B cell (primary cell): Measurements from ENCODE around the gene POP4. TPM values are rescaled to one million over a fixed set of nuclear protein-coding genes. Genes with fewer than 3 reads are reported as not detected.

Experiments
- ATAC-seq: fragments of 200-7000 bp; cut with Tn5 transposase; one replicate; pipeline ENCODE4 v1.10.0; 2021; ENCODE audit warnings: low read depth, mild to moderate bottlenecking, moderate number of reproducible peaks, moderate library complexity
- CTCF ChIA-PET: fragments of 350-600 bp; sonication (Branson Sonifier 250); formaldehyde crosslinking; loops from one replicate; lab custom pipeline; 2021; ENCODE audit warnings: antibody characterized with exemption, inconsistent platforms; lab: Charles Lee
- POLR2A ChIA-PET: fragments of 350-600 bp; sonication (Branson Sonifier 250); formaldehyde crosslinking; loops from one replicate; lab custom pipeline; 2021; ENCODE audit warnings: antibody characterized with exemption; lab: Charles Lee
- DNase-seq: peaks from one replicate; pipeline ENCODE4 v3.0.0; 2013
- H2AFZ ChIP-seq: 2 replicates; pipeline ENCODE4 v1.6.1; 2012; ENCODE audit warnings: mild to moderate bottlenecking, low read depth, low read length; ENCODE audit not compliant: insufficient read depth, poor library complexity, severe bottlenecking
- H3K27ac ChIP-seq, 2 donors: 1 replicate in 1 of 2; 2 replicates in 1 of 2; pipeline ENCODE4 v1.5.1; 2012 to 2013; ENCODE audit warnings: low read length in 2 of 2, mild to moderate bottlenecking in 2 of 2, moderate library complexity in 1 of 2
- H3K27me3 ChIP-seq, 4 experiments: fragments of 200-600 bp in 1 of 4; sonication (generic) in 1 of 4; replicated peaks in 1 of 4; 1 replicate in 2 of 4; 2 replicates in 2 of 4; pipeline versions ENCODE4 v1.6.1 to v1.7.0; 2013 to 2016; ENCODE audit warnings: low read length in 3 of 4, mild to moderate bottlenecking in 2 of 4, mixed read lengths in 1 of 4, moderate library complexity in 1 of 4; ENCODE audit not compliant: insufficient read depth in 4 of 4, control insufficient read depth in 3 of 4; ENCODE audit errors: control extremely low read depth in 1 of 4
- H3K36me3 ChIP-seq, 2 experiments: replicated peaks in 1 of 2; 1 replicate in 1 of 2; 2 replicates in 1 of 2; pipeline versions ENCODE4 v1.6.1 to v1.7.1; 2013; ENCODE audit warnings: low read length in 1 of 2; ENCODE audit not compliant: insufficient read depth in 2 of 2, control insufficient read depth in 1 of 2; ENCODE audit errors: control extremely low read depth in 1 of 2, extremely low read depth in 1 of 2
- H3K4me1 ChIP-seq, 2 donors: fragments of 200-600 bp in 1 of 2; sonication (generic) in 1 of 2; 1 replicate in 1 of 2; 2 replicates in 1 of 2; pipeline versions ENCODE4 v1.5.1 to v1.6.1; 2013 to 2017; ENCODE audit warnings: low read length in 2 of 2; ENCODE audit not compliant: control insufficient read depth in 2 of 2, insufficient read depth in 2 of 2
- H3K4me2 ChIP-seq: replicated peaks from 2 replicates; pipeline ENCODE3; 2012; ENCODE audit warnings: mild to moderate bottlenecking, low read depth, low read length; ENCODE audit not compliant: poor library complexity, severe bottlenecking
- H3K4me3 ChIP-seq, 5 experiments: fragments of 200-600 bp in 1 of 5; sonication (generic) in 1 of 5; 1 replicate in 3 of 5; 2 replicates in 2 of 5; pipeline versions ENCODE4 v1.5.1 to v1.7.0; 2011 to 2016; ENCODE audit warnings: low read length in 4 of 5, mild to moderate bottlenecking in 4 of 5, low read depth in 2 of 5, control low read depth in 1 of 5, moderate library complexity in 1 of 5; ENCODE audit not compliant: insufficient read depth in 1 of 5; ENCODE audit errors: control extremely low read depth in 1 of 5, extremely low read depth in 1 of 5
- H3K79me2 ChIP-seq: fragments of 200-600 bp; sonication (generic); one replicate; pipeline ENCODE4 v1.6.0; 2016; ENCODE audit warnings: low read length; ENCODE audit not compliant: control insufficient read depth, insufficient read depth
- H3K9ac ChIP-seq: fragments of 200-600 bp; sonication (generic); 2 replicates; pipeline ENCODE4 v1.6.1; 2017; ENCODE audit warnings: mild to moderate bottlenecking, low read length, moderate library complexity
- H3K9me3 ChIP-seq, 3 donors: one replicate each; pipeline versions ENCODE4 v1.6.1 to v1.7.1; 2013; ENCODE audit warnings: low read length in 2 of 3; ENCODE audit not compliant: control insufficient read depth in 2 of 3, insufficient read depth in 1 of 3; ENCODE audit errors: control extremely low read depth in 1 of 3
- H4K20me1 ChIP-seq: 2 replicates; pipeline ENCODE4 v1.6.0; 2012; ENCODE audit warnings: mild to moderate bottlenecking, low read length; ENCODE audit not compliant: insufficient read depth, control insufficient read depth, poor library complexity, severe bottlenecking
- H3K27ac Mint-ChIP-seq: one replicate; pipeline ENCODE4 v1.8.0; 2021; ENCODE audit warnings: mixed read lengths
- H3K27me3 Mint-ChIP-seq: one replicate; pipeline ENCODE4 v1.8.0; 2021; ENCODE audit warnings: mixed read lengths
- H3K4me1 Mint-ChIP-seq: one replicate; pipeline ENCODE4 v1.8.0; 2021; ENCODE audit warnings: mixed read lengths
- H3K4me3 Mint-ChIP-seq: one replicate; pipeline ENCODE4 v1.8.0; 2021; ENCODE audit warnings: mixed read lengths
- H3K9me3 Mint-ChIP-seq: one replicate; pipeline ENCODE4 v1.8.0; 2022; ENCODE audit warnings: mixed read lengths; ENCODE audit not compliant: insufficient read depth
- EZH2 ChIP-seq: IDR thresholded peaks from 2 replicates; pipeline ENCODE4 v1.6.1; 2012; ENCODE audit warnings: borderline replicate concordance, low read depth, mild to moderate bottlenecking, moderate library complexity, low read length; ENCODE audit not compliant: insufficient read depth, poor library complexity, severe bottlenecking
- WGBS: methylation state at CpG from one replicate; pipeline ENCODE4 v1.1.5; 2013; ENCODE audit warnings: missing lambda C conversion rate; ENCODE audit not compliant: insufficient coverage; 5-methylcytosine and 5-hydroxymethylcytosine counted together
- intact Hi-C: fragments of 100-400 bp; cut with micrococcal nuclease; formaldehyde crosslinking; loops from one replicate; pipeline ENCODE4 v1.10.0; 2022
- polyA plus RNA-seq: library from polyadenylated mRNA; depleted of rRNA; stranded (reverse); fragments of >200 nt; gene quantifications from 2 replicates; pipeline ENCODE4 v1.2.3, GENCODE V29; 2012
- total RNA-seq, 2 donors: library from RNA; stranded (reverse); fragments of 120-200 nt in 1 of 2; gene quantifications; 1 replicate in 1 of 2; 2 replicates in 1 of 2; pipeline versions ENCODE4 v1.2.3 to v1.2.4, GENCODE V29; 2013 to 2022
- TF ChIP-seq, protein P1 (sequence below): fragments of 200-600 bp; IDR thresholded peaks from one replicate; pipeline ENCODE4 v1.8.0; 2022; ENCODE audit warnings: antibody characterized with exemption, mild to moderate bottlenecking

The POP4 gene
- total and polyA plus RNA-seq, 2 donors (not counting 1 experiment from before 2014, with no cell fraction given) = 58.9 to 61.2 TPM

DNA sequence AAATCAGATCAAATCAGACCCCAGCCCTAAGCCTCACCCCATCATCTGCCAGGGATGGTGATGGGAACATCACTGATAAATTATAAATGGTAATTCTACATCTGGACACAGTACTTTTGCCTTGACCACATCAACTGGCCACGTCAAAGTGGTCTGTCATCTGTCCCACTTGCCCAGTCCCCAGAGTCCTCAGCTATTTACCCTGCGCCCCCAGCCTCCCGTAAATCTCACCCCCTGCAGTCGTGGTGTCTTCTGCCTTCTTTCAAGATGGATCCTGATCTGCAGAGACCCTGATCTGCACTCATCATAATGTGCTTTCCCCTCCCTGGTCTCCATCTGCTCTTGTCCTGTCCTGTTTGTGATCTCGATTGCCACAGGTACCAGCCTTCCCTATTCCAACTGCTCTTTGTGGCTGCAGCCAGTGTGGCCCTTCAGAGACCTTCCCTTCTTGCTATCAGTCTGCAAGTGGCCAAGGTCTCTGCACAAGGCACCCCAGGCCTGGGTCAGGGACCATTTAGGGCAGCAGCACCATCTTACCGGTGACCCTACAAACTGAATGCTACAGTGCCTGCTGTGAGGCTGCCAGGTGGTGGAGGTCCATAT is 26.7 kb upstream of the POP4 start:
- no peak overlapping the region for H3K4me3 ChIP-seq
- H3K79me2 ChIP-seq = no peaks in the 10 kb centered on the region
- TF ChIP-seq, protein P1, sequence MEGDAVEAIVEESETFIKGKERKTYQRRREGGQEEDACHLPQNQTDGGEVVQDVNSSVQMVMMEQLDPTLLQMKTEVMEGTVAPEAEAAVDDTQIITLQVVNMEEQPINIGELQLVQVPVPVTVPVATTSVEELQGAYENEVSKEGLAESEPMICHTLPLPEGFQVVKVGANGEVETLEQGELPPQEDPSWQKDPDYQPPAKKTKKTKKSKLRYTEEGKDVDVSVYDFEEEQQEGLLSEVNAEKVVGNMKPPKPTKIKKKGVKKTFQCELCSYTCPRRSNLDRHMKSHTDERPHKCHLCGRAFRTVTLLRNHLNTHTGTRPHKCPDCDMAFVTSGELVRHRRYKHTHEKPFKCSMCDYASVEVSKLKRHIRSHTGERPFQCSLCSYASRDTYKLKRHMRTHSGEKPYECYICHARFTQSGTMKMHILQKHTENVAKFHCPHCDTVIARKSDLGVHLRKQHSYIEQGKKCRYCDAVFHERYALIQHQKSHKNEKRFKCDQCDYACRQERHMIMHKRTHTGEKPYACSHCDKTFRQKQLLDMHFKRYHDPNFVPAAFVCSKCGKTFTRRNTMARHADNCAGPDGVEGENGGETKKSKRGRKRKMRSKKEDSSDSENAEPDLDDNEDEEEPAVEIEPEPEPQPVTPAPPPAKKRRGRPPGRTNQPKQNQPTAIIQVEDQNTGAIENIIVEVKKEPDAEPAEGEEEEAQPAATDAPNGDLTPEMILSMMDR = no peak
- no peak for TF ChIP-seq EZH2
- ATAC-seq (no peak), DNase-seq (no peak)
- 83% methylated on average over 6 of the region's 6 CpGs for whole genome bisulfite sequencing
- peaks cover 0 to 4% (median 0%) of the 10 kb centered on the region in 3 donors for H3K9me3 ChIP-seq
- H3K27ac ChIP-seq = no peak overlapping the region
- H2AFZ ChIP-seq = no peak overlapping the region
- H3K4me3 Mint-ChIP-seq = no peak overlapping the region
- H3K4me1 ChIP-seq = no peaks in the 10 kb centered on the region
- H3K27ac Mint-ChIP-seq = no peak overlapping the region
- H3K9me3 Mint-ChIP-seq = no peaks in the 10 kb centered on the region
- no peak overlapping the region for H3K9ac ChIP-seq
- intact Hi-C loops = no loop called here
- no peak overlapping the region for H3K4me2 ChIP-seq
- peaks cover 5% of the 10 kb centered on the region for H3K4me1 Mint-ChIP-seq
- POLR2A ChIA-PET = no interaction called here
- peaks cover 0 to 17% (median 0%) of the 10 kb centered on the region in 4 experiments for H3K27me3 ChIP-seq
- no peaks in the 10 kb centered on the region for H3K36me3 ChIP-seq
- peaks cover 58% of the 10 kb centered on the region for H3K27me3 Mint-ChIP-seq
- no peaks in the 10 kb centered on the region for H4K20me1 ChIP-seq
- CTCF ChIA-PET = no interaction called here

DNA sequence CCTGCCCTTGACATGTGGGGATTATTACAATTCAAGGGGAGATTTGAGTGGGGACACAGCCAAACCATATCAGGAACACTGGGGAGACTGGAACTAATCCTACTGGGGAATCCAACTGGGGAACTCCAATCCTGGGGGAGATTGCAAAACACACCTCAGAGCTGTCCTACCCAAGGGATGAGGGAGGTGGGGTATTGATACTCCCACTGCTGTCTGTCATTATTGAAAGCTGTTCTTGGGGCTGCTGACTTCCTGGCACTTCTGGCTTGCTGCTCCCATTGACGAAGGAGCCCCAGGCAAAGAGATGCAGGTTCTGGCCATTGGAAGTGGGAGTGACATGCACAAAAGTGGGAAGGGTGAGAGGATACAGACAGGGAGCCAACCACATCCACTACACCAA is 24.7 kb upstream of the POP4 start:
- Histone ChIP-seq H3K9me3 (peaks cover 0 to 4% (median 0%) of the 10 kb centered on the region in 3 donors), H3K79me2 (no peaks in the 10 kb centered on the region), H3K27ac (no peak overlapping the region), H3K4me1 (no peaks in the 10 kb centered on the region), H3K4me2 (no peak overlapping the region), H3K36me3 (no peaks in the 10 kb centered on the region), H3K4me3 (no peak overlapping the region), H3K27me3 (peaks cover 0 to 15% (median 0%) of the 10 kb centered on the region in 4 experiments), H4K20me1 (no peaks in the 10 kb centered on the region), H2AFZ (no peak overlapping the region), H3K9ac (no peak overlapping the region)
- Mint-ChIP-seq H3K27ac (no peak overlapping the region), H3K9me3 (no peaks in the 10 kb centered on the region), H3K27me3 (peaks cover 39% of the 10 kb centered on the region), H3K4me3 (no peak overlapping the region), H3K4me1 (peaks cover 2% of the 10 kb centered on the region)
- TF ChIP-seq, protein P1 = no peak
- no peak for TF ChIP-seq EZH2
- POLR2A ChIA-PET = no interaction called here
- ATAC-seq = no peak
- DNase-seq = no peak
- no CpG with 5 or more reads among the region's 1 CpG for WGBS
- CTCF ChIA-PET = no interaction called here
- intact Hi-C loops = no loop called here
